Kidney epithelial cell (primary cell): ENCODE results near the gene KYAT1. TPM values are rescaled to one million over a fixed set of nuclear protein-coding genes. Genes with fewer than 3 reads are reported as not detected.

Source experiments
- DNase-seq: peaks from one replicate; pipeline ENCODE4 v3.0.0-alpha.2; 2010; ENCODE audit warnings: low read depth
- H3K27me3 ChIP-seq: 2 replicates; pipeline ENCODE4 v1.6.0; 2011; ENCODE audit warnings: low read length; ENCODE audit not compliant: control insufficient read depth, insufficient read depth
- H3K36me3 ChIP-seq: 2 replicates; pipeline ENCODE4 v1.5.1; 2011; ENCODE audit warnings: low read length; ENCODE audit not compliant: control insufficient read depth, insufficient read depth
- H3K4me3 ChIP-seq: 2 replicates; pipeline ENCODE4 v1.5.1; 2011; ENCODE audit warnings: low read depth, mild to moderate bottlenecking, control low read depth, low read length
- total RNA-seq: library from RNA; depleted of rRNA; stranded (reverse); fragments of >200 nt; gene quantifications from 2 replicates; pipeline ENCODE4 v1.2.3, GENCODE V29; 2015
- TF ChIP-seq, protein P1 (sequence below): IDR thresholded peaks from 2 replicates; pipeline ENCODE4 v1.5.1; 2011; ENCODE audit warnings: mild to moderate bottlenecking, moderate library complexity, low read length, control low read depth, inconsistent platforms; ENCODE audit not compliant: insufficient read depth, poor library complexity, severe bottlenecking

The KYAT1 gene
- total RNA-seq, 1 donor from 2014 or later = 6.8 TPM

- Histone ChIP-seq H3K36me3 (no peaks in the 10 kb centered on the region), H3K27me3 (no peaks in the 10 kb centered on the region), H3K4me3 (no peak overlapping the region)
- no peak for DNase-seq
- TF ChIP-seq, protein P1, sequence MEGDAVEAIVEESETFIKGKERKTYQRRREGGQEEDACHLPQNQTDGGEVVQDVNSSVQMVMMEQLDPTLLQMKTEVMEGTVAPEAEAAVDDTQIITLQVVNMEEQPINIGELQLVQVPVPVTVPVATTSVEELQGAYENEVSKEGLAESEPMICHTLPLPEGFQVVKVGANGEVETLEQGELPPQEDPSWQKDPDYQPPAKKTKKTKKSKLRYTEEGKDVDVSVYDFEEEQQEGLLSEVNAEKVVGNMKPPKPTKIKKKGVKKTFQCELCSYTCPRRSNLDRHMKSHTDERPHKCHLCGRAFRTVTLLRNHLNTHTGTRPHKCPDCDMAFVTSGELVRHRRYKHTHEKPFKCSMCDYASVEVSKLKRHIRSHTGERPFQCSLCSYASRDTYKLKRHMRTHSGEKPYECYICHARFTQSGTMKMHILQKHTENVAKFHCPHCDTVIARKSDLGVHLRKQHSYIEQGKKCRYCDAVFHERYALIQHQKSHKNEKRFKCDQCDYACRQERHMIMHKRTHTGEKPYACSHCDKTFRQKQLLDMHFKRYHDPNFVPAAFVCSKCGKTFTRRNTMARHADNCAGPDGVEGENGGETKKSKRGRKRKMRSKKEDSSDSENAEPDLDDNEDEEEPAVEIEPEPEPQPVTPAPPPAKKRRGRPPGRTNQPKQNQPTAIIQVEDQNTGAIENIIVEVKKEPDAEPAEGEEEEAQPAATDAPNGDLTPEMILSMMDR = no peak
Observed at GRCh38 chr9:128820665-128821583, 60.8 kb downstream of the KYAT1 start.

GRCh38 chr9:128819716-128820664 lies 61.8 kb downstream of the KYAT1 start:
- Histone ChIP-seq H3K36me3 (no peaks in the 10 kb centered on the region), H3K27me3 (no peaks in the 10 kb centered on the region), H3K4me3 (no peak overlapping the region)
- TF ChIP-seq, protein P1 = no peak
- DNase-seq = no peak

DNA sequence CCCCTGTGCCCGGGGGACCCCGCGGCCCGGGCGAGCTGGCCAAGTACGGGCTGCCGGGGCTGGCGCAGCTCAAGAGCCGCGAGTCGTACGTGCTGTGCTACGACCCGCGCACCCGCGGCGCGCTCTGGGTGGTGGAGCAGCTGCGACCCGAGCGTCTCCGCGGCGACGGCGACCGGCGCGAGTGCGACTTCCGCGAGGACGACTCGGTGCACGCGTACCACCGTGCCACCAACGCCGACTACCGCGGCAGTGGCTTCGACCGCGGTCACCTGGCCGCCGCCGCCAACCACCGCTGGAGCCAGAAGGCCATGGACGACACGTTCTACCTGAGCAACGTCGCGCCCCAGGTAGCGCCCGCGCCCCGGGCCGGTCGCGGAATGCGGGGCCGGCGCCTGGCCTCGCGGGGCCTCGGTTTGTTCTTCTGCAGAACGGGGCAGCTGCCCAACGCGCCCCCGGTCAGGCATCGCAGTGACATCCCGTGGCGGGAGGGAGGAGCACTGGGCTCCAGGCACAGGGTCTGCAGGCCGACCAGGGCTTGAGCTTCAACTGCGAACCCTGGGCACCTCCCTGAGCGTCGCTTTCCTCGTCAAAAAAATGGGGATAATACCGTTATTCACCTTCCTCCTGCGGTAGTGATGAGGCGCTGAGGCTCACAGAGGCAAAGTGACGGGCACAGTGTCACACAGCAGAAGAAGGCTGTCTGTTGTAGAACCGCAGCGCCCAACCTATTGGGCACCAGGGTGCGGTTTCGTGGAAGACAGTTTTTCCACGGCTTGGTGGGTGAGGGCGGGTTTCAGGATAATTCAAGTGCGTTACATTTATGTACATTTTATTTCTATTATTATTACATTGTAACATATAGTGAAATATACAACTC lies 62.7 kb downstream of the KYAT1 start:
- H3K27me3 ChIP-seq = no peaks in the 10 kb centered on the region
- TF ChIP-seq, protein P1 = no peak
- H3K4me3 ChIP-seq = peak overlapping the region; percentile 68
- no peaks in the 10 kb centered on the region for H3K36me3 ChIP-seq
- DNase-seq = no peak

DNA sequence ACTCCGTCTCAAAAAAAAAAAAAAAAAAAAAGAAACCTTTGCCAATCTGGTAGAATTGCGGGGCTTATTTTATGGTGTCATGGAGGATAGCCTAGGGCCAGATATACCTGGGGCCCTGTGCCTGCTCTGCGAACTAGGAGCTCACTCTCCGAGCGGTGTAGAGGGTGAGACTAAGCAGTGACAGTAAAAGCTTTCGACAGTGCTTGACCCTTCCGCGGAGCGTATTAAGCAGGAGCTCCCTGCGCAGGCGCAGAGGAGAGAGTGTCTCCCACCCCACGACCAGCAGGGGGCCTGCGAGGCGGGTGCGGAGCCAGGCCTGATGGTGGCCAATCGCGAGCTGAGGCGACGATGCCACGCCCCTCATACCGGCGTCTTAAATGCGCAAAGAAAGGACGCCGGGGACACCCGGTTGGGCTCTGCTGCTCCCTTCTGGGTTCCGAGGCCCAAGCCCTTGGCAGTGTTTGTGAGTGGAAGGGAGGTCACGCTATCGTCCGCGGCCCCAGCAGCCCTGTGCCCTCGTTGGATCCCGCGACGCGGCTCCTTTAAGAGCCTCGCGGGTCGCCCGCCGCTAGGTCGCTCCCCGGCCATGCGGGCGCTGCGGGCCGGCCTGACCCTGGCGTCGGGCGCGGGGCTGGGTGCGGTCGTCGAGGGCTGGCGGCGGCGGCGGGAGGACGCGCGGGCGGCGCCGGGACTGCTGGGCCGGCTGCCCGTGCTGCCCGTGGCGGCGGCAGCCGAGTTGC lies 63.5 kb downstream of the KYAT1 start, which contains the start of gene ENDOG:
Gene ENDOG, plus strand, starts transcription at position 402 of the 740 bp plus-strand sequence. Its CDS starts 185 bp downstream, at position 587.
- TF ChIP-seq, protein P1 = peak; percentile 98
- Histone ChIP-seq H3K27me3 (no peaks in the 10 kb centered on the region), H3K36me3 (no peaks in the 10 kb centered on the region), H3K4me3 (peak within 1 kb of the TSS; percentile 68)
- DNase-seq = peak; percentile 76
